Neural progenitor cell (in vitro differentiated cells): Measurements from ENCODE around the gene SLC25A13.

Source experiments
- EZH2 ChIP-seq: fragments of 200-600 bp; sonication (generic); IDR thresholded peaks from 2 replicates; pipeline ENCODE4 v1.6.1; 2017; ENCODE audit warnings: antibody characterized with exemption, mild to moderate bottlenecking, moderate library complexity
- EZH2phosphoT487 ChIP-seq: fragments of 200-600 bp; sonication (generic); IDR thresholded peaks from 2 replicates; pipeline ENCODE4 v1.6.1; 2017; ENCODE audit warnings: antibody characterized with exemption
- TF ChIP-seq, protein P1 (sequence below): fragments of 200-600 bp; sonication (generic); IDR thresholded peaks from 2 replicates; pipeline ENCODE4 v1.5.1; 2017; ENCODE audit warnings: antibody characterized with exemption, mild to moderate bottlenecking

DNA sequence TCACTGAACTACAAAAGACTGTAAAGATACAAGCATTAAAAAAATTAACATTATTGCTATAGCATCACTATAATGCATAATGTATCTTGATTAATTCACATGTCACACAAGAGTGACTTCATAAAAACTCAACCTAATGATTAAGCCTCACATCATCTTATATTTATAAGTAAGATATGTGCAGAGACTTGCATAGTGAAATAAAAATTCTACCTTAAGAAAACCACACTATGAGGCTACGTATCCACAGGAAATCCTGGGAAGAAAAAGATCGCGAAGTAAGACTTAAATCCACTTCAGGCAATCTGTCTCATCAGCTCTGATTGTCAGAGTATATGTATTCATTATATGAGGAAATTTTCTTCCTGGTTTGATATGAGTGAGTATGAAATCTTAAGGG lies 160.0 kb downstream of the SLC25A13 start:
- TF ChIP-seq, protein P1, sequence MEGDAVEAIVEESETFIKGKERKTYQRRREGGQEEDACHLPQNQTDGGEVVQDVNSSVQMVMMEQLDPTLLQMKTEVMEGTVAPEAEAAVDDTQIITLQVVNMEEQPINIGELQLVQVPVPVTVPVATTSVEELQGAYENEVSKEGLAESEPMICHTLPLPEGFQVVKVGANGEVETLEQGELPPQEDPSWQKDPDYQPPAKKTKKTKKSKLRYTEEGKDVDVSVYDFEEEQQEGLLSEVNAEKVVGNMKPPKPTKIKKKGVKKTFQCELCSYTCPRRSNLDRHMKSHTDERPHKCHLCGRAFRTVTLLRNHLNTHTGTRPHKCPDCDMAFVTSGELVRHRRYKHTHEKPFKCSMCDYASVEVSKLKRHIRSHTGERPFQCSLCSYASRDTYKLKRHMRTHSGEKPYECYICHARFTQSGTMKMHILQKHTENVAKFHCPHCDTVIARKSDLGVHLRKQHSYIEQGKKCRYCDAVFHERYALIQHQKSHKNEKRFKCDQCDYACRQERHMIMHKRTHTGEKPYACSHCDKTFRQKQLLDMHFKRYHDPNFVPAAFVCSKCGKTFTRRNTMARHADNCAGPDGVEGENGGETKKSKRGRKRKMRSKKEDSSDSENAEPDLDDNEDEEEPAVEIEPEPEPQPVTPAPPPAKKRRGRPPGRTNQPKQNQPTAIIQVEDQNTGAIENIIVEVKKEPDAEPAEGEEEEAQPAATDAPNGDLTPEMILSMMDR: no peak
- no peak for TF ChIP-seq EZH2
- no peak for TF ChIP-seq EZH2phosphoT487
